ENCODE measurements around the gene CHTF18.

DNA sequence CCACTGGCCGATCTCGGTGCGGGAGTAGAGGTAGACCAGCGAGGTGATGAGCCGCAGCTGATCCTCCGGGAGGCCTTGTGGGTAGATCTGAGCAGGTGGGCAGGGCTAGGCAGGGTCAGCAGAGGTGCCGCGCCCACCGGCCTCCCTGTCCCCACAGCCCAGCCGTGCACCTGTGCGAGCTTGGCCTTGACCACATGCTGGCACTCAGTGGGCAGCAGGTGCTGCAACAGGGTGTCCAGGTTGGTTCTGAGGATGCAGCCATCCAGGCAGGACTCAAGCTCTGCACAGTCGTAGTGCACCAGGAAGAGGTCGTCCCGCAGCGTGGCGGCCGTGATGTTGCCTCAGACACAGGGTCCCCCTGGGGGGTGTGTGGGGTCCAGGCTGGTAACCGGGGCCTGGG, 15.5 kb upstream of the CHTF18 start:
- TF ChIP-seq, protein P1, sequence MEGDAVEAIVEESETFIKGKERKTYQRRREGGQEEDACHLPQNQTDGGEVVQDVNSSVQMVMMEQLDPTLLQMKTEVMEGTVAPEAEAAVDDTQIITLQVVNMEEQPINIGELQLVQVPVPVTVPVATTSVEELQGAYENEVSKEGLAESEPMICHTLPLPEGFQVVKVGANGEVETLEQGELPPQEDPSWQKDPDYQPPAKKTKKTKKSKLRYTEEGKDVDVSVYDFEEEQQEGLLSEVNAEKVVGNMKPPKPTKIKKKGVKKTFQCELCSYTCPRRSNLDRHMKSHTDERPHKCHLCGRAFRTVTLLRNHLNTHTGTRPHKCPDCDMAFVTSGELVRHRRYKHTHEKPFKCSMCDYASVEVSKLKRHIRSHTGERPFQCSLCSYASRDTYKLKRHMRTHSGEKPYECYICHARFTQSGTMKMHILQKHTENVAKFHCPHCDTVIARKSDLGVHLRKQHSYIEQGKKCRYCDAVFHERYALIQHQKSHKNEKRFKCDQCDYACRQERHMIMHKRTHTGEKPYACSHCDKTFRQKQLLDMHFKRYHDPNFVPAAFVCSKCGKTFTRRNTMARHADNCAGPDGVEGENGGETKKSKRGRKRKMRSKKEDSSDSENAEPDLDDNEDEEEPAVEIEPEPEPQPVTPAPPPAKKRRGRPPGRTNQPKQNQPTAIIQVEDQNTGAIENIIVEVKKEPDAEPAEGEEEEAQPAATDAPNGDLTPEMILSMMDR (IDR thresholded peaks at IDR 0.05): no peak
- no peak for TF ChIP-seq EP300 (IDR thresholded peaks at IDR 0.05)
- TF ChIP-seq POLR2AphosphoS5 (IDR thresholded peaks at IDR 0.05): no peak
- no peak for TF ChIP-seq POLR2A (IDR thresholded peaks at IDR 0.05; ENCODE audit: low read depth)
